Stimulated activated CD8-positive, alpha-beta memory T cell treated with anti-CD3 and anti-CD28 coated beads, Interleukin-7, amount 100 ng/mL, for 1 hour (primary cell): ENCODE results near the gene DVL1.
A peak's percentile ranks its signal among the peaks of the same experiment; 100 is the strongest.
"Not testable (repeated sequence)": the region's sequence is repeated elsewhere in the genome, so short reads cannot be mapped to it uniquely, and the experiment has no call there.

Experiments
- DNase-seq, 2 donors: peaks; one replicate each; pipeline ENCODE4 v3.0.0-alpha.2; 2020; ENCODE audit warnings: low read depth in 2 of 2

Gene DVL1

GRCh38 chr1:1327291-1327690 is 21.9 kb downstream of the DVL1 start:
- DNase-seq = no peak

DNA sequence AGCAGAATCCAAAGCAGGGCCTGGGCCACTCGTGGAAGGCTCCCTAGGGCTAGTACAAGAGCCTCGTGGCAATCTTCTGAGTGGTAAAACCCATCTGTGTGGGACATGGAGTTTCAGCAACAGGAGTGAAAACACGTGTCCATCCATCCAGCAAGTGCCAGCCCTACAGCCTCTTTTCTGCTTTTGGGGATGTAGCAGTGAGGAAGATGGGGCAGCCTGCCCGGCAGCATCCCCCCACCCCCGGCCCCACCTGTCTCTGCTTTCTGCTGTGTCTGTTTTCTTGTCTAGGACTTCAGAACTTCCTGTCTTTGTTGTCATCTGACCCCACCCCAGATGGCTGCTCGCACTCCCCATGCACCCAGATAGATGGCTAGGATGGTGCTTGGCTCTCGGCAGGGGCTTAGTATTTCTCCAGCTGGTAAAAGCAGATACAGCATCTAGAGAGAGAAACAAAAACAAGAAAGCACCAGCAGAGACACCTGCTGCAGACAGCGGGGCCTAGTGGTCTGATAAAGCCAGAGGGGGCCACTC is 23.1 kb downstream of the DVL1 start:
- no peak for DNase-seq

DNA sequence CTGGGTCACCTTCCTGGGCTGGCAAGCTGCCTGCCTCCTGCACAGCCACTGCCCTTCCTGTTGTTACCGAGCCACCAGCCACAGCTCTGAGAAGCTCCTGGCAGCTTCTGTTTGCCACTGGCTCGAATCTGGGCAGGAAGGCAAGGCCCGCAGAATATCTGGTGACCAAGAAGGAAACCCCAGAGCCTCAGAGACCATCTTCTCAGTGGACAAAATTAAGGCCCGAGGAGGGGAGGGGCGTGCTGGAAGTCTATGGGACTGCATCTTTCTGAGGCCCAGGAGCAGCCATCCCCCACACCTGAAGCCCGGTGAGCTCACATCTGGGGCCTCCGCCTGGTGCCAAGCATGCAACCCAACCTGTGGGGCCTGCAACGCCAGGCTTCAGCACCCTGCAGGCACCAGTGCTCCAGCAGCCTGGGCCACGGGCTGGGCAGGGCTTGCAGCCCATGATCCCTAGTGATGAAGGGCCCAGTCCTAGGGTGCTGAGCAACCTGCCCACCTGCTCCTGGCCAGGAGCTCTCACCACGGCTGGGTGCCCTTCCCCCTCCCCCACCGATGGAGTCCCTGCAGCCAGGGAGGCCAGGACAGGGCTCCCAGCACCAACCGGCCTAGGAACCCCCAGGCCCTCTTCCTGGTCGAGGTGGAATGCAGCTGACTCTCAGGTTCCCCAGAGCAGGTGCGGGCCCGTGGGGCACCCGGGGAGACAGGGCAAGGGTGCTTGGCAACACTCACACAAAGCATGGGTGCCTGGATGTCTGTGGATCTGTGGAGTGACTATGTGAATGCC is 23.7 kb downstream of the DVL1 start:
- DNase-seq = no peak

DNA sequence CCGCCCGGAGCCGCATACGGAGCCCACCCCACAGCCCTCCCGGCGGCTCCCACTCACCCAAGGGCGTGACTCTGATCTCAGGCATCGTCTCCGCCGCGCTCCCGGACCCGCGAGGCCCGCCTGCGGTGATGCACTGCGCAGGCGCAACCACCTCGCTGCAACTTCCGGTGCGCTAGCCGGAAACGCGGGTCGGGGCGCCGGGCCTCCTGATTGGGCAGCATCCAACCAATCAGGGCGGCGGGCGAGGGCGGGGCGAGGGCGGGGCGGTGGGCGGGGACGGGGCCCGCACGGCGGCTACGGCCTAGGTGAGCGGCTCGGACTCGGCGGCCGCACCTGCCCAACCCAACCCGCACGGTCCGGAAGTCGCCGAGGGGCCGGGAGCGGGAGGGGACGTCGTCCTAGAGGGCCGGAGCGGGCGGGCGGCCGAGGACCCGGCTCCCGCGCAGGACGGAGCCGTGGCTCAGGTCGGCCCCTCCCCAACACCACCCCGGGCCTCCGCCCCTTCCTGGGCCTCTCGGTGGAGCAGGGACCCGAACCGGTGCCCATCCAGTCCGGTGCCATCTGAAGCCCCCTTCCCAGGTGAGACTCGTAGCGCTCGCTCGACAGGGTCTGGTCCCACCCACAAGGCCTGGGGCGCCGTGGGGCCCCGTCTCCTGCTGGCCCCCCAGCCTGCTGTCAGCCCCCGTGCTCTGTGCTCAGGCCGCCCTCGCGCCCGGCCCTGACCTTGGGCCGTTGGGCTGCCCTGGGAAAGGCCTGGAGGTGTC is 24.5 kb downstream of the DVL1 start, which contains the start of the genes CPTP and INTS11:
Gene CPTP, plus strand, starts transcription at position 279 of the 764 bp plus-strand sequence. CDS start 2,109 bp downstream, outside the sequence.
Gene INTS11, minus strand, starts transcription at position 137 of the 764 bp plus-strand sequence. Its CDS starts 52 bp downstream, at position 85.
- peak; percentile 90 to 92 for DNase-seq

DNA sequence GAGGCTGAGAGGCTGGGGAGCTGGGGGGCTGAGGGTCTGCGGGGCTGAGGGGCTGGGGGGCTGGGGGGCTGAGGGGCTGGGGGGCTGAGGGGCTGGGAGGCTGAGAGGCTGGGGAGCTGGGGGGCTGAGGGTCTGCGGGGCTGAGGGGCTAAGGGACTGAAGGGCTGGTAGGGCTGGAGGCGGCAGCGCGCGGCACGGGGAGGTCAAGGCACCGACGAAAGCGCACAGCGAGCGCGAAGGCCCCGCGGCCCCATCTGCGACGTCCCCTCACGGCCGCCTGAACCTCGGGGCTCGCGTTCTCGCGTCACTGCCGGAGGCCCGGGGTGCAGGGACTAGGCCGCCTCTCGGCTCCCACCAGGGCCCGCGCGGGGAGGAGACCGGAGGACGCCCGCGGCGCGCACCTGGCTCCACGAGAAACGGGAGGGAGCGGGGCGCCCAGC is 25.1 kb downstream of the DVL1 start:
- DNase-seq = no peak

- DNase-seq = no peak
These were observed 26.3 kb downstream of the DVL1 start for GRCh38 chr1:1322952-1323351.

- DNase-seq = no peak
These were observed 26.8 kb downstream of the DVL1 start for GRCh38 chr1:1322418-1322817.

DNA sequence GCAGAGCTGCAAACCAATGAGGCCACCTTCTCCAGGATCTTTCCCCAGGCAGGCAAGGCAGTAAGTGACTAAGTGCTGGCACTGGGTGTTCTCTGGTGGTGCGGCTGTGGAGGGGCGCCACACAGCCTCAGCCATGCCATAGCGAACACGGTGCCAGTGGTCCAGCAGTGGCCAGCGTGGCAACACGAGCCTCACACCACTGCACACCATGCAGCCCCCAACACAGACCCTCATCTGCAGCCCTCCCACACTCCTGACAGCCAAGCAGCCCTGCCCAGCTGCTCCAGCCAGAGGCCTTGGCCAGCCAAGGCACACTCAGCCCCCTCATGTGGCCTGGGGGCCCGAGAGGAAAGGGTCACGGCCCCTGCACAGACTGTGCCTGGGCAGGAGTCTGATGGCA is 27.7 kb downstream of the DVL1 start:
- DNase-seq = no peak

DNA sequence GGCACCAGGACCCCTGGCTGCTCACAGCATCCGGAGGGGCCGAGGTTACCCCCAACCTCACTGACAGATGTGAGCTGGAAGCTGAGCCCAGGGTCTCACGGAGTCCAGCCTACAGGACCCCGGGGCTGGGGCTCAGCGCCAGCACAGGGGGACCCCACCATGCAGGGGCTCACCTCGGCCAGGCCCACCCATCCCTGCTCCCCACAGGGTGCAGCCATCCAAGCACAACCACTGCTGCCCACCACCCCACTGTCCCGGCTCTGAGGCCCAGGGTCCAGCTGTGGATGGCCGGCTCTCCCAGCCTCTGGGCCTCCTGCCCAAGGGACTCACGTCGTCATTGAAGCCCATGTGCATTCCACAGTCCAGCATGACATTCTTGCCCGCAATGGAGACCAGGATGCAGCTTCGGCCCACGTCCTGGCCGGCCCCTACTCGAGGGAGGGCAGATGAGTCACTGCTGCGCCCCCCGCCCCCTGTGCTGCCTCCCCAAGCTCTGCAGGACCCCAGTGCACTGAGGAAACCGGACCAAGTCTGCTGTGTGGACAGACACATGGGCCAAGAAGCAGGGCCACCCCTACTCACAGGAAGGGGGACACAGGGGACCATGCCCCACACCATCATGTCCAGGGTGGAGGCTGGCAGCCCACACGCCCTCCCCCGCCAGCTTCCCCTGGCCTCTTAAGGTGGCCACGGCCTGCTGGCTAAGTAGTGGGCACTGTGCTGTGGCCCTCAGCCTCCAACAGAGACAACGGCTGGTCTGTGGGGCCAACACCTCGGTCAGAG is 28.4 kb downstream of the DVL1 start:
- no peak for DNase-seq

GRCh38 chr1:1319646-1319941 is 29.6 kb downstream of the DVL1 start:
- DNase-seq = no peak

- no peak for DNase-seq
These were observed 30.2 kb downstream of the DVL1 start for GRCh38 chr1:1318777-1319645.

- DNase-seq = no peak
These were observed 31.0 kb downstream of the DVL1 start for GRCh38 chr1:1318131-1318652.

DNA sequence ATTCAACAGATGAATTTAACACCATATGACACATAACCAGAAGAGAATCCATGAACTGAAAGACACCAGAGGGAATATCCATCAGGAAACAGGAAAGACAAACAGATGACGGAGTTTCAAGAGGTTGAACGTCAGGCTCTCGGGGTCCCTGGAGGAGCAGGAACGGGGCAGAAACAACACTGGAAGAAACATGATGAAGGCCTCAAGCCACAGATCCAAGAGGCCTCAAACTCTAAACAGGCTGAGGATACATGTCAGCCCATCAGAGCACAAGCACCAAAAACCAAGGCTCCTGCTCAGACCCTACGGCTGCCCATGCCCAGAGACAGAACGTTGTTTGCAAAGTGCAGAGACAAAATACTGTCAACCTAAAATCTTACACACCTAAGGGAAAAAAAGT is 31.8 kb downstream of the DVL1 start:
- no peak for DNase-seq

DNA sequence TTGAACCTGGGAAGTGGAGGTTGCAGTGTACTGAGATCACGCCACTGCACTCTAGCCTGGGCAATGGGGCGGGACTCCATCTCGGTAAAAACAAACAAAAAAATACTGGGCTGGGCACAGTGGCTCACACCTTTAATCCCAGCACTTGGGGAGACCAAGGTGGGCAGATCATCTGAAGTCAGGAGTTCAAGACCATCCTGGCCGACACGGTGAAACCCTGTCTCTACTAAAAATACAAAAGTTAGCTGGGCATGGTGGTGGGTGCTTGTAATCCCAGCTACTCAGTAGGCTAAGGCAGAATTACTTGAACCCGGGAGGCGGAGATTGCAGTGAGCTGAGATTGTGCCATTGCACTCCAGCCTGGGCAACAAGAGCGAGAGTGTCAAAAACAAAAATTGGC is 33.0 kb downstream of the DVL1 start:
- not testable (repeated sequence) for DNase-seq

GRCh38 chr1:1315435-1315954 is 33.7 kb downstream of the DVL1 start:
- DNase-seq = no peak

- no peak for DNase-seq
These were observed 34.4 kb downstream of the DVL1 start for GRCh38 chr1:1314678-1315335.

GRCh38 chr1:1314237-1314586 is 35.0 kb downstream of the DVL1 start:
- no peak for DNase-seq

GRCh38 chr1:1313500-1314236 is 35.5 kb downstream of the DVL1 start:
- no peak for DNase-seq
